ENCODE results near the gene FECH. TPM values are rescaled to one million over a fixed set of nuclear protein-coding genes. Genes with fewer than 3 reads are reported as not detected.

The FECH gene
- total and polyA plus RNA-seq, 9 of the 15 experiments (the other 6 are each of a cell fraction or from before 2014, with no cell fraction given), result 19.8 to 170 (median 56.8) TPM

DNA sequence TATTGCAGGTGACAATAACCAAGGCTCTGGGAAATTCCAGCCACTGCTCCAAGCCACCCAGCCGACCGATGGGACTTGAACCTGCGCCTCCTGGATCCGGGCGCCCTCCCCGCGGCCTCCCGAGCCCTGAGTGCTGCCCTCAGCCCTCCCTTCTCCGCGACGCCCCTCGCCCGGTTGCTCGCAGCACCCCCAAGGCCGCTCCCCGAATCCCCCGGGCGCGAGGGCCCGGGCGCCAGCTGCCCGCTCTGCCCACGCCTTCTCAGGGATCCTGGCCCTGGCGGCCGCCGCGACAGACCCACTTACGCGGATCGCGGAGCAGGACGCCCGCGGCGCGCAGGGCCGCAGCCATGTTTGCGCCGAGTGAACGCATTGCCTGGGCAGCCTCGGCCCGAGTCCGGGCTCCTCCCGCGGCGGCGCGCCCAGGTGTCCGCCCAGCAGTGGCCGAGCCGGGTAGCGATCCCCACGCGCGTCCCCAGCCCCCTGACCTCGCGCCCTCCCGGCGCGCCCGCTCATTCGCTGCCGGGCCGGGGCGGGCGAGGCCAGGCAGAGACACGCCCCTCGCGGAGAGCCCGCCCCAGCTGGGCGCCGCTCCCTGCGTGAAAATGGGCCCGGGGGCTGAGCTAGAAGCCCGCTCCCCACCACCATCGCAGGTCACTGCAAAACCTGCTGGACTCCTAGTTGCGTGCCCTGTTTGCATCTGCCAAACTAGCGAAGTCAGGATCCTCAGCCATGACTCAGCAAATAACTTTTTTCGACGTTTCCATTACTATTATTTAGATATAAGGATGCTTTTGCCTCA is at the start of gene FECH (continued):
- TF ChIP-seq CHD4 (IDR thresholded peaks at IDR 0.05; ENCODE audit: insufficient read depth, insufficient replicate concordance, low read depth, low read length, poor library complexity, severe bottlenecking), result no peak
- no peak for TF ChIP-seq YBX1 (IDR thresholded peaks at IDR 0.05)
- TF ChIP-seq GABPB2 (CRISPR knock-in tag; conservative IDR thresholded peaks at IDR 0.05), result no peak
- no peak for TF ChIP-seq HDAC3 (IDR thresholded peaks at IDR 0.05; ENCODE audit: borderline replicate concordance, partially characterized antibody)
- no peak for TF ChIP-seq KLF10 (CRISPR knock-in tag; IDR thresholded peaks at IDR 0.05)
- TF ChIP-seq SP1 (CRISPR knock-in tag; IDR thresholded peaks at IDR 0.05), result no peak
- no peak for TF ChIP-seq RFX7 (CRISPR knock-in tag; IDR thresholded peaks at IDR 0.05)
- no peak for TF ChIP-seq ZFP1 (CRISPR knock-in tag; IDR thresholded peaks at IDR 0.05)
- no peak for TF ChIP-seq SP2 (IDR thresholded peaks at IDR 0.05; ENCODE audit: extremely low read depth, low read depth, low read length, poor library complexity, severe bottlenecking)
- TF ChIP-seq SPI1 (IDR thresholded peaks at IDR 0.05; ENCODE audit: borderline replicate concordance, low read depth, low read length), result no peak
- TF ChIP-seq ZNF324 (CRISPR knock-in tag; IDR thresholded peaks at IDR 0.05), result no peak
- no peak for TF ChIP-seq BMI1 (IDR thresholded peaks at IDR 0.05; ENCODE audit: low read length)
- peak; percentile 92 for TF ChIP-seq SAFB (IDR thresholded peaks at IDR 0.05; ENCODE audit: borderline replicate concordance, low read depth, low read length)
- peak; percentile 74 for TF ChIP-seq CHD1 (IDR thresholded peaks at IDR 0.05; ENCODE audit: low read length)
- TF ChIP-seq POLR2AphosphoS2 (IDR thresholded peaks at IDR 0.05; ENCODE audit: low read length), result no peak
- no peak for TF ChIP-seq ZNF174 (CRISPR knock-in tag; IDR thresholded peaks at IDR 0.05)
- peak; percentile 65 for TF ChIP-seq POLR2A (conservative IDR thresholded peaks at IDR 0.05)
- TF ChIP-seq, protein P1, sequence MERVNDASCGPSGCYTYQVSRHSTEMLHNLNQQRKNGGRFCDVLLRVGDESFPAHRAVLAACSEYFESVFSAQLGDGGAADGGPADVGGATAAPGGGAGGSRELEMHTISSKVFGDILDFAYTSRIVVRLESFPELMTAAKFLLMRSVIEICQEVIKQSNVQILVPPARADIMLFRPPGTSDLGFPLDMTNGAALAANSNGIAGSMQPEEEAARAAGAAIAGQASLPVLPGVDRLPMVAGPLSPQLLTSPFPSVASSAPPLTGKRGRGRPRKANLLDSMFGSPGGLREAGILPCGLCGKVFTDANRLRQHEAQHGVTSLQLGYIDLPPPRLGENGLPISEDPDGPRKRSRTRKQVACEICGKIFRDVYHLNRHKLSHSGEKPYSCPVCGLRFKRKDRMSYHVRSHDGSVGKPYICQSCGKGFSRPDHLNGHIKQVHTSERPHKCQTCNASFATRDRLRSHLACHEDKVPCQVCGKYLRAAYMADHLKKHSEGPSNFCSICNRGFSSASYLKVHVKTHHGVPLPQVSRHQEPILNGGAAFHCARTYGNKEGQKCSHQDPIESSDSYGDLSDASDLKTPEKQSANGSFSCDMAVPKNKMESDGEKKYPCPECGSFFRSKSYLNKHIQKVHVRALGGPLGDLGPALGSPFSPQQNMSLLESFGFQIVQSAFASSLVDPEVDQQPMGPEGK (CRISPR knock-in tag; IDR thresholded peaks at IDR 0.05; ENCODE audit: borderline replicate concordance), result no peak
- no peak for TF ChIP-seq ZNF282 (CRISPR knock-in tag; IDR thresholded peaks at IDR 0.05)
- no peak for TF ChIP-seq ZNF124 (CRISPR knock-in tag; IDR thresholded peaks at IDR 0.05)
- TF ChIP-seq RFX1 (IDR thresholded peaks at IDR 0.05), result no peak
- peak; percentile 76; the same call in 1 of the 2 replicates for TF ChIP-seq PHF8 (IDR thresholded peaks at IDR 0.05; ENCODE audit: borderline replicate concordance, low read length)
- no peak for TF ChIP-seq ZNF134 (CRISPR knock-in tag; conservative IDR thresholded peaks at IDR 0.05)
- TF ChIP-seq BRD4 (IDR thresholded peaks at IDR 0.05), result 0 out of 2 replicates have a peak, but pooled peaks have one; percentile 4
- TF ChIP-seq PHTF2 (CRISPR knock-in tag; IDR thresholded peaks at IDR 0.05), result no peak
- no peak for TF ChIP-seq CC2D1A (IDR thresholded peaks at IDR 0.05)
- TF ChIP-seq CHAMP1 (IDR thresholded peaks at IDR 0.05), result no peak
- TF ChIP-seq LARP7 (IDR thresholded peaks at IDR 0.05), result no peak
- TF ChIP-seq RB1 (IDR thresholded peaks at IDR 0.05; ENCODE audit: low read depth), result peak; percentile 69; the same call in 1 of the 2 replicates
